GM03348 (cell line): ENCODE results near the gene PSD2.
A peak's percentile ranks its signal among the peaks of the same experiment; 100 is the strongest.
"Not testable (repeated sequence)": the region's sequence is repeated elsewhere in the genome, so short reads cannot be mapped to it uniquely, and the experiment has no call there.

Experiments
- DNase-seq: peaks from one replicate; pipeline ENCODE4 v3.0.0; 2012; ENCODE audit warnings: low spot score

PSD2 gene

GRCh38 chr5:139789116-139789844, 6.3 kb upstream of the PSD2 start:
- DNase-seq = no peak

GRCh38 chr5:139789845-139790189, 5.8 kb upstream of the PSD2 start:
- DNase-seq = no peak

GRCh38 chr5:139792218-139792617, 3.4 kb upstream of the PSD2 start:
- no peak for DNase-seq

- DNase-seq = not testable (repeated sequence)
Measured at GRCh38 chr5:139792655-139793054, 3.0 kb upstream of the PSD2 start.

GRCh38 chr5:139794067-139794846, 1.4 kb upstream of the PSD2 start:
- DNase-seq = no peak

- no peak for DNase-seq
Measured at GRCh38 chr5:139796061-139796806, 626 bp downstream of the PSD2 start.

GRCh38 chr5:139797335-139797734, 1.7 kb downstream of the PSD2 start:
- DNase-seq = no peak

- no peak for DNase-seq
Measured at GRCh38 chr5:139797856-139798510, 2.4 kb downstream of the PSD2 start.

- DNase-seq = no peak
Measured at GRCh38 chr5:139798883-139799282, 3.3 kb downstream of the PSD2 start.

GRCh38 chr5:139799359-139799758, 3.8 kb downstream of the PSD2 start:
- no peak for DNase-seq

GRCh38 chr5:139803978-139804377, 8.4 kb downstream of the PSD2 start:
- no peak for DNase-seq

- no peak for DNase-seq
Measured at GRCh38 chr5:139804800-139805397, 9.3 kb downstream of the PSD2 start.

GRCh38 chr5:139805545-139805944, 9.9 kb downstream of the PSD2 start:
- no peak for DNase-seq

GRCh38 chr5:139806111-139806510, 10.5 kb downstream of the PSD2 start:
- no peak for DNase-seq

- no peak for DNase-seq
Measured at GRCh38 chr5:139806726-139807646, 11.4 kb downstream of the PSD2 start.

GRCh38 chr5:139807647-139808030, 12.0 kb downstream of the PSD2 start:
- DNase-seq = no peak

- peak; percentile 83 for DNase-seq
Measured at GRCh38 chr5:139808481-139809330, 13.1 kb downstream of the PSD2 start.

- no peak for DNase-seq
Measured at GRCh38 chr5:139809331-139809810, 13.8 kb downstream of the PSD2 start.

- DNase-seq = no peak
Measured at GRCh38 chr5:139810341-139811273, 15.0 kb downstream of the PSD2 start.
